Body of pancreas (tissue), 4 donors: ENCODE results near the gene SLC35C1.

Experiments
- CTCF ChIP-seq, 7 experiments: fragments of 450-650 bp in 4 of 7; fragments of 200-600 bp in 3 of 7; sonication (generic) in 3 of 7; IDR thresholded peaks; one replicate each; pipeline ENCODE4 v1.5.1; 2016 to 2019; ENCODE audit warnings: antibody characterized with exemption in 7 of 7
- POLR2A ChIP-seq, 3 donors: fragments of 450-650 bp; IDR thresholded peaks; one replicate each; pipeline ENCODE4 v1.6.1; 2016; ENCODE audit warnings: antibody characterized with exemption in 3 of 3, mild to moderate bottlenecking in 2 of 3

- TF ChIP-seq CTCF (IDR thresholded peaks at IDR 0.05) (no peak), POLR2A (IDR thresholded peaks at IDR 0.05) (no peak)
These were observed 41.3 kb downstream of the SLC35C1 start for GRCh38 chr11:45846174-45846675.
